ENCODE results near the gene EIF4G3. TPM values are rescaled to one million over a fixed set of nuclear protein-coding genes. Genes with fewer than 3 reads are reported as not detected.
"Not testable (repeated sequence)": the region's sequence is repeated elsewhere in the genome, so short reads cannot be mapped to it uniquely, and the experiment has no call there.

Gene EIF4G3
- total and polyA plus RNA-seq, 10 of the 15 experiments (the other 5 are each of a cell fraction or from before 2014, with no cell fraction given): 7.4 to 45.1 (median 29.1) TPM

GRCh38 chr1:21024918-21025317 lies 151.8 kb downstream of the EIF4G3 start (continued):
- no peak for TF ChIP-seq EED (IDR thresholded peaks at IDR 0.05; ENCODE audit: low read depth)
- TF ChIP-seq CHD4 (IDR thresholded peaks at IDR 0.05): no peak
- TF ChIP-seq E2F8 (IDR thresholded peaks at IDR 0.05; ENCODE audit: low read depth, partially characterized antibody): no peak
- no peak for TF ChIP-seq ZNF622 (IDR thresholded peaks at IDR 0.05)
- no peak for TF ChIP-seq MLLT1 (IDR thresholded peaks at IDR 0.05)
- TF ChIP-seq GATAD2B (conservative IDR thresholded peaks at IDR 0.05; ENCODE audit: low read depth): no peak
- TF ChIP-seq GABPA (IDR thresholded peaks at IDR 0.05; ENCODE audit: low read depth): no peak

GRCh38 chr1:21024136-21024896 lies 152.4 kb downstream of the EIF4G3 start:
- POLR2A ChIA-PET; BruUV-seq (replicated peaks); H3K9me3 ChIP-seq (replicated peaks; ENCODE audit: control insufficient read depth, insufficient read depth, low read length); intact Hi-C loops (cut with micrococcal nuclease; ENCODE audit: unreplicated experiment); H3K27me3 ChIP-seq (replicated peaks in 1 of 2; ENCODE audit: control insufficient read depth in 2 of 2, insufficient read depth in 2 of 2, low read length in 1 of 2); H2AFZ ChIP-seq (ENCODE audit: control insufficient read depth, low read depth, low read length); RAD21 ChIA-PET (ENCODE audit: unreplicated experiment); H4K20me1 ChIP-seq (ENCODE audit: control insufficient read depth, insufficient read depth); H3K4me3 ChIP-seq; DNase-seq (ENCODE audit: low read depth, low spot score); FAIRE-seq; in situ Hi-C loops (cut with MboI); H3K36me3 ChIP-seq (ENCODE audit: control insufficient read depth in 2 of 2, insufficient read depth in 2 of 2, low read length in 1 of 2); CTCF ChIA-PET; ATAC-seq; H3K4me1 ChIP-seq (ENCODE audit: control insufficient read depth, insufficient read depth, low read length); H3K27ac ChIP-seq (ENCODE audit: control insufficient read depth, insufficient read depth); H3K4me2 ChIP-seq (ENCODE audit: control insufficient read depth, insufficient read depth); H3K79me2 ChIP-seq (ENCODE audit: control insufficient read depth, insufficient read depth, low read length); H3K9ac ChIP-seq (ENCODE audit: control insufficient read depth, insufficient read depth, low read length): not testable (repeated sequence)
- SMC1A ChIA-PET (ENCODE audit: uncharacterized antibody, unreplicated experiment): interaction anchor here (1.0 kb wide), 1 partner anchor 36 kb away, joined by 3 read pairs; no protein-coding TSS in a partner anchor
- 87% methylated on average over 8 of the region's 26 CpGs for WGBS (ENCODE audit: insufficient coverage, insufficient replicate concordance, low lambda C conversion rate, missing lambda C conversion rate)

Measured in GM12878 (cell line).